Measurements from ENCODE around the gene UBE3B. TPM values are rescaled to one million over a fixed set of nuclear protein-coding genes. Genes with fewer than 3 reads are reported as not detected.

The UBE3B gene
- total and polyA plus RNA-seq, 9 donors, result 12.1 to 53.4 (median 33.2) TPM

DNA sequence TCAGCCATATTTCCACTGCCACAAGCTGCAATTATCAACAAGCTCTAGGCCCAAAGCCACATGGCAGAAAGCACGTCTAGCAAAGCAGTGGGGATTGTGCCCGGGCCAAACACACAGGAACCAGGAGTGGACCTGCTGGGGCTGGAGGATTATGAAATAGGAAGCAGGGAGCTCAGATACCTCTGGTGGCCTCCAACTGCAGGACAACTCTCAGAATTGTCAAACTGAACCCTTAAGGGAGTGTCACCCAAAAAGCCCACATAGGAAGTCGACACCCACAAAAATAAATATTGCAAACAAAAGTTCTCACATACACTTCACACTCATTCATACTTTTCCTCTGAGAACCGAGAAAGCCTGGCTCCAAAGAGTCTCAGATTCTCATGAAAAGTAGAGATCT, 26.5 kb upstream of the UBE3B start:
- DNase-seq, result no peak

DNA sequence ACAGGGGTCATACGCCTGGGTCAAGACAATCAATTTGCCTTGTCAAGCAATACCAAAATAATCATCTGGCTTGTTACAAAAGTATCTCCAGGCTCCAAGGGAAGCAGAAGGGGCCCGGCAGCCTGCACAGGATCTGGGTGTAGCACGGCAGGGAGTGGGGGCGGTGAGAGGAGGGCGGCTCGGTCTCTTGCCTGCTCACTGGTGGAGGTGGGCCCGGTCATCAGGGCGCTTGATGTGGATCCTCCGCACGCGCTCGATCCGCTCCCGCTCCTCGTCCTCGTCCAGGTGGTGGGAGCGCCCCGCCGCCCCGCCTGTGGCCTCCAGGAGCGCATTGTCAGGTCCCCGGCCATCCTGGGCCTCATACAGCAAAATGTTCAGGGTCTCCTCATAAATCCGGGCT, 26.0 kb upstream of the UBE3B start:
- WGBS, 3 donors, result 85 to 91% (median 91%) methylated on average over 17 to 23 of the region's 23 CpGs
- no peaks in the 10 kb centered on the region for H3K36me3 ChIP-seq
- H3K9me3 ChIP-seq, result no peaks in the 10 kb centered on the region
- H3K27me3 ChIP-seq, result no peaks in the 10 kb centered on the region
- intact Hi-C loops (cut with DNase I), result no loop called here
- H3K4me1 ChIP-seq (ENCODE audit: insufficient read depth), result no peaks in the 10 kb centered on the region
- no peak for DNase-seq
- TF ChIP-seq, protein P1, sequence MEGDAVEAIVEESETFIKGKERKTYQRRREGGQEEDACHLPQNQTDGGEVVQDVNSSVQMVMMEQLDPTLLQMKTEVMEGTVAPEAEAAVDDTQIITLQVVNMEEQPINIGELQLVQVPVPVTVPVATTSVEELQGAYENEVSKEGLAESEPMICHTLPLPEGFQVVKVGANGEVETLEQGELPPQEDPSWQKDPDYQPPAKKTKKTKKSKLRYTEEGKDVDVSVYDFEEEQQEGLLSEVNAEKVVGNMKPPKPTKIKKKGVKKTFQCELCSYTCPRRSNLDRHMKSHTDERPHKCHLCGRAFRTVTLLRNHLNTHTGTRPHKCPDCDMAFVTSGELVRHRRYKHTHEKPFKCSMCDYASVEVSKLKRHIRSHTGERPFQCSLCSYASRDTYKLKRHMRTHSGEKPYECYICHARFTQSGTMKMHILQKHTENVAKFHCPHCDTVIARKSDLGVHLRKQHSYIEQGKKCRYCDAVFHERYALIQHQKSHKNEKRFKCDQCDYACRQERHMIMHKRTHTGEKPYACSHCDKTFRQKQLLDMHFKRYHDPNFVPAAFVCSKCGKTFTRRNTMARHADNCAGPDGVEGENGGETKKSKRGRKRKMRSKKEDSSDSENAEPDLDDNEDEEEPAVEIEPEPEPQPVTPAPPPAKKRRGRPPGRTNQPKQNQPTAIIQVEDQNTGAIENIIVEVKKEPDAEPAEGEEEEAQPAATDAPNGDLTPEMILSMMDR (IDR thresholded peaks at IDR 0.05), result no peak
- TF ChIP-seq EP300 (IDR thresholded peaks at IDR 0.05) (no peak), POLR2A (IDR thresholded peaks at IDR 0.05) (no peak)
- H3K4me3 ChIP-seq, result no peak overlapping the region
- no peak overlapping the region for H3K27ac ChIP-seq

More for the DNA sequence above, 26.5 kb upstream of the UBE3B start:
- H3K4me1 ChIP-seq (ENCODE audit: insufficient read depth), result no peaks in the 10 kb centered on the region
- no peaks in the 10 kb centered on the region for H3K9me3 ChIP-seq
- H3K36me3 ChIP-seq, result no peaks in the 10 kb centered on the region
- TF ChIP-seq POLR2A (IDR thresholded peaks at IDR 0.05) (no peak), EP300 (IDR thresholded peaks at IDR 0.05) (no peak)
- TF ChIP-seq, protein P1 (IDR thresholded peaks at IDR 0.05), result no peak
- H3K27me3 ChIP-seq, result no peaks in the 10 kb centered on the region
- H3K27ac ChIP-seq, result no peak overlapping the region
- intact Hi-C loops (cut with DNase I), result no loop called here
- 77 to 89% (median 78%) methylated on average over 4 of the region's 4 CpGs for WGBS, 3 donors
- H3K4me3 ChIP-seq, result no peak overlapping the region

DNA sequence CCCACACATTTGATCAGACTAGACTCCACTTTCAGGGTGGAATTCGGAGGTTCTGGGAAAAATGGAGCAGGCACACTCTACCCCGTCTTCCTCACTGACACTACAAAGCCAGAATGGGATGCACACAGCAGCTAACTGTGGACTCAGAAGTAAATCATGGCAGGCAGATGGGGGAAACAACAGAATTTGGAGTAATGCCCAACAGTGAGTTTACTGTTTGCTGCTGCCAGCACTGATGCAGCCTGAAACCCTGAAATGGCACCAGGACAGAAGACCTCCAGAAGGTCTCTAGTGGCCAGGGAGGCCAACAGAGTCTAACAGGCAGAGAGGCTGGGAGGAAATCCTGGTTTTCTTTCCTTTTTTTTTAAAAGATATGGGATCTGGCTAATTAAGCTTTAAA, 24.9 kb upstream of the UBE3B start:
- no peak overlapping the region for H3K27ac ChIP-seq
- no peak for DNase-seq

DNA sequence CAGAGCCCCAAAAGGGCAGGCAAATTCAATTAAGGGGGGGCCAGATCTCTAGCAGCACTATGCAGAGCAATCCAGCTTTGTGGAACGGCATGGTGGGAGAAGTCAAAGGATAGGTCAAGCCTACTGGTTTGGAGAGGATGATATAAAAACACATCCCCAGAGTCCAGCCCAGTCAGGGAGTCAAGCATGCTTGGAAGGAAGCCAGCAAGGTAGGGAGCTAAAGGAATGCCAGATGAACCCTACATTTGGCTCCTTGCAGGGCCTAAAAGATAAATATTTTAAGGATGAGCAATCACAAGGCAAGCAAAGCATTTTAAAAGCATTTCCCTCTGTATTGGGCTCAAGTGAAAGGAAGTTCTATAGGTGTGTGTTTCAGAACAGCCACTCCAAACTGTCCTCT, 21.7 kb upstream of the UBE3B start:
- H3K27ac ChIP-seq, result no peak overlapping the region
- H3K4me1 ChIP-seq (ENCODE audit: insufficient read depth), result peaks cover 17% of the 10 kb centered on the region
- no peaks in the 10 kb centered on the region for H3K9me3 ChIP-seq
- TF ChIP-seq POLR2A (IDR thresholded peaks at IDR 0.05) (no peak), EP300 (IDR thresholded peaks at IDR 0.05) (no peak)
- TF ChIP-seq, protein P1 (IDR thresholded peaks at IDR 0.05), result no peak
- 64 to 75% (median 68%) methylated on average over 1 of the region's 1 CpG for WGBS, 3 donors
- no peaks in the 10 kb centered on the region for H3K36me3 ChIP-seq
- H3K4me3 ChIP-seq, result no peak overlapping the region
- H3K27me3 ChIP-seq, result no peaks in the 10 kb centered on the region
- intact Hi-C loops (cut with DNase I), result no loop called here
- DNase-seq, result no peak

More for the DNA sequence above, 24.9 kb upstream of the UBE3B start:
- Histone ChIP-seq H3K9me3 (no peaks in the 10 kb centered on the region), H3K4me3 (no peak overlapping the region), H3K27me3 (no peaks in the 10 kb centered on the region), H3K36me3 (no peaks in the 10 kb centered on the region), H3K4me1 (ENCODE audit: insufficient read depth) (no peaks in the 10 kb centered on the region)
- intact Hi-C loops (cut with DNase I), result no loop called here
- TF ChIP-seq, protein P1 (IDR thresholded peaks at IDR 0.05), result no peak
- no peak for TF ChIP-seq POLR2A (IDR thresholded peaks at IDR 0.05)
- no peak for TF ChIP-seq EP300 (IDR thresholded peaks at IDR 0.05)
- 62 to 90% (median 81%) methylated on average over 2 of the region's 2 CpGs for WGBS, 3 donors
